ENCODE measurements around the gene HEATR5B. TPM values are rescaled to one million over a fixed set of nuclear protein-coding genes. Genes with fewer than 3 reads are reported as not detected.
"Not testable (repeated sequence)": the region's sequence is repeated elsewhere in the genome, so short reads cannot be mapped to it uniquely, and the experiment has no call there.

HEATR5B gene
- total RNA-seq, 2 experiments from 2014 or later: 18.3 to 19.3 TPM

DNA sequence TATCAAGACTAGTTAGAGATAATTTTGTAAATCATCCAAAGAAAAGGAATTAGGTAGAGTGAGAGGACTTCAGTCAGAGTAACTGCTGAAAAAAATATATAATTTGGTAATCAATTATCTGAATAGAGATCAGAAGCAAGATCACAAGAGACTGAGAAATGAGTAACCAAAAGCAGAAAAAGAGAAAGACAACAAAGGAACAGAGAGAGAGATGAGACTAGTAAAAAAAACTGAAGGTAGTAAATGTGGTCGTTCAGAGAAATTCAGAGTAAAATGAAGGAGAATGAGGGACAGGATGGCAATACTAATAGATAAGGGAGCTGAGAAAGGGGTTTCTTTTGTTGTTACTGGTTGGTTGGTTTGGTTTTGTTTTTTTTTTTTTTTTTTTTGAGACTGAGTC, 134.3 kb downstream of the HEATR5B start:
- no peak for DNase-seq
- CTCF ChIA-PET: no interaction called here
- Mint-ChIP-seq H3K27me3 (no peaks in the 10 kb centered on the region), H3K27ac (no peak overlapping the region), H3K9me3 (no peaks in the 10 kb centered on the region), H3K36me3 (ENCODE audit: low read depth) (peaks cover 5% of the 10 kb centered on the region), H3K4me3 (no peak overlapping the region), H3K4me1 (peaks cover 11% of the 10 kb centered on the region)
- POLR2A ChIA-PET: no interaction called here

DNA sequence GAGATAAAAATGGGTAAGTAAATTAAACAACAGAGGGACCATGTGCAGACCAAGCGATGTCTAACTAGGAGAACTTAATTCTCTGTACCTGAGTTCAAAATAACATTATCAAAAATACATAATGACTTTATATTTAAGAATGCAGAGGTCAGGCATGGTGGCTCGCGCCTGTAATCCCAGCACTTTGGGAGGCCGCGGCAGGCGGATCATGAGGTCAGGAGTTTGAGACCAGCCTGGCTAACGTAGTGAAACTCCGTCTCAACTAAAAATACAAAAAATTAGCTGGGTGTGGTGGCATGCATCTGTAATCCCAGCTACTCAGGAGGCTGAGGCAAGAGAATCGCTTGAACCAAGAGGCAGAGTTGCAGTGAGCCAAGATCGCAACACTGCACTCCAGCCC, 138.9 kb downstream of the HEATR5B start:
- CTCF ChIA-PET; H3K27ac Mint-ChIP-seq; H3K36me3 Mint-ChIP-seq (ENCODE audit: low read depth); H3K27me3 Mint-ChIP-seq; DNase-seq; POLR2A ChIA-PET; H3K4me3 Mint-ChIP-seq; H3K9me3 Mint-ChIP-seq; H3K4me1 Mint-ChIP-seq: not testable (repeated sequence)

DNA sequence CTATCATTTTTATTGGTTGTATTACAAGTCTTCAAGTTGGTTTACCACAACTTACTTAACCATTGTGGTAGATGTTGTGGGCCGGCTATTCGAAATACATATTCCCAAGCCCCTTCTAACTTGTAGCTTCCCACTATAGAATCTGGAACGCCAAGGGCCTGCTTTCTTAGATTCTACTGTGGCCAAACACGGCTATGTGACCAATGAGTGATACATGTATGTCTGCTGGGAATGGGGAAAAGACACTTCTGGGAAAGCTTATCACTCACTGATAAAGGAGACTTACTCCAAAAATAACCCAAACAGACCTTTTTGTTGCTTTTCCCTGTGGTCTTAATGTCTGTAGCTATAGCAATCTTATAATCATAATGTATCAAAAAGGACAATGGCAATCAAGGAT, 142.3 kb downstream of the HEATR5B start:
- ChIA-PET CTCF (interaction anchor here (0.8 kb wide), 1 partner anchor 41 kb away, joined by 3 read pairs; no protein-coding TSS in a partner anchor), POLR2A (no interaction called here)
- no peaks in the 10 kb centered on the region for H3K36me3 Mint-ChIP-seq (ENCODE audit: low read depth)
- no peak overlapping the region for H3K27ac Mint-ChIP-seq
- no peaks in the 10 kb centered on the region for H3K27me3 Mint-ChIP-seq
- H3K9me3 Mint-ChIP-seq: no peaks in the 10 kb centered on the region
- DNase-seq: no peak
- no peak overlapping the region for H3K4me3 Mint-ChIP-seq
- H3K4me1 Mint-ChIP-seq: no peaks in the 10 kb centered on the region

DNA sequence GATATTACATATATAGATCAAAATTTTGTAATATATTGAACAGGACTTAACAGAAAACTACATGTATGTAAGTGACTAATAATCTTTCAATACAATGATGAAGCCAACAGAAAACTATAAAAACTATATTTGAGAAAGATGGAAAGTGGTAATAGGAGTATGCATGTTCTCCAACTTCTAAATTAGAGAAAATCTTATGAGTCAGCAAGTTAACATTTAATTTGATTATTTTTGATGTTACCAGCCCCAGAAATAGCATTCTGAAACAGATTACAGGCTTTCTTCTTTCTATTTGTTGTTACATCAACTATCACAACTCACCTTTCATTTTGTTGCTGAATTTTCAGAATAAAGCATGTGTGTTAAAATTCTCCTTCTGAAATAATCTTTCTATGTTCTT, 147.6 kb downstream of the HEATR5B start:
- POLR2A ChIA-PET; CTCF ChIA-PET; H3K9me3 Mint-ChIP-seq; DNase-seq; H3K4me3 Mint-ChIP-seq; H3K27ac Mint-ChIP-seq; H3K36me3 Mint-ChIP-seq (ENCODE audit: low read depth); H3K4me1 Mint-ChIP-seq; H3K27me3 Mint-ChIP-seq: not testable (repeated sequence)

DNA sequence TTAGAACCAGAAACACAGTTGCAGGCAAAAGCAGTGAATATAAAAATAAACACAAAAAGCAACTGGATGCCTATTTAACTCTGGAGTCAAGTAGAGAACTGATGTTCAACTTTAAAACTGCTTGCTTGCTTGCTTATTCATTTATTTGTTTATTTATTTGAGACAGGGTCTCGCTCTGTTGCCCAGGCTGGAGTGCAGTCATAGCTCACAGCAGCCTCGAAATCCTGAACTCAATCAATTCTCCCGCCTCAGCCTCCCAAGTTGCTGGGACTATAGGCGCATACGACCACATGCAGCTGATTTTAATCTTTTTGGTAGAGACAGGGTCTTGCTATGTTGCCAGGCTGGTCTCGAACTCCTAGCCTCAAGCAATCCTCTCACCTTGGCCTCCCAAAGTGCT, 152.5 kb downstream of the HEATR5B start:
- H3K27me3 Mint-ChIP-seq; H3K27ac Mint-ChIP-seq; H3K4me1 Mint-ChIP-seq; POLR2A ChIA-PET; DNase-seq; H3K36me3 Mint-ChIP-seq (ENCODE audit: low read depth); H3K4me3 Mint-ChIP-seq; CTCF ChIA-PET; H3K9me3 Mint-ChIP-seq: not testable (repeated sequence)

Other genes with a start within 250 kb of the HEATR5B start
- 10 to 100 TPM; 33.7 to 34.4 TPM for gene STRN, start 117.8 kb downstream of the HEATR5B start, total RNA-seq
- 1 to 10 TPM; 9.0 to 9.2 TPM for gene GPATCH11, start 146 bp upstream of the HEATR5B start, total RNA-seq
- gene EIF2AK2, start 72.6 kb upstream of the HEATR5B start, total RNA-seq: 100 to 1,000 TPM; 136 to 142 TPM
- not detected for gene SULT6B1, start 104.3 kb upstream of the HEATR5B start, total RNA-seq
- 10 to 100 TPM; 32.9 to 36.3 TPM for gene CEBPZOS, start 112.1 kb upstream of the HEATR5B start, total RNA-seq
- 10 to 100 TPM; 42.7 to 43.7 TPM for gene CEBPZ, start 147.2 kb upstream of the HEATR5B start, total RNA-seq
- 10 to 100 TPM; 17.7 to 19.4 TPM for gene NDUFAF7, start 147.3 kb upstream of the HEATR5B start, total RNA-seq
- 10 to 100 TPM; 19.3 to 20.6 TPM for gene PRKD3, start 240.5 kb upstream of the HEATR5B start, total RNA-seq

Data from activated CD4-positive, alpha-beta memory T cell treated with anti-CD3 and anti-CD28 coated beads, Interleukin-2, amount 10 ng/mL, durations not matched to agents 7 days and 5 days (primary cell).